Subcutaneous adipose tissue (tissue), 4 donors: Measurements from ENCODE around the gene DNAH11. TPM values are rescaled to one million over a fixed set of nuclear protein-coding genes. Genes with fewer than 3 reads are reported as not detected.

ENCODE experiments used
- total RNA-seq, 4 donors: library from RNA; depleted of rRNA; stranded (reverse); fragments of >200 nt; gene quantifications; one replicate each; pipeline ENCODE4 v1.1.0, GENCODE V29; 2016
- TF ChIP-seq, protein P1 (sequence below): fragments of 450-650 bp; IDR thresholded peaks from one replicate; pipeline ENCODE4 v1.5.1; 2016; ENCODE audit warnings: low read depth, mild to moderate bottlenecking, control low read depth, antibody characterized with exemption, moderate library complexity

DNAH11 gene
- total RNA-seq, 4 donors from 2014 or later, result 0.16 to 2.6 (median 0.86) TPM

DNA sequence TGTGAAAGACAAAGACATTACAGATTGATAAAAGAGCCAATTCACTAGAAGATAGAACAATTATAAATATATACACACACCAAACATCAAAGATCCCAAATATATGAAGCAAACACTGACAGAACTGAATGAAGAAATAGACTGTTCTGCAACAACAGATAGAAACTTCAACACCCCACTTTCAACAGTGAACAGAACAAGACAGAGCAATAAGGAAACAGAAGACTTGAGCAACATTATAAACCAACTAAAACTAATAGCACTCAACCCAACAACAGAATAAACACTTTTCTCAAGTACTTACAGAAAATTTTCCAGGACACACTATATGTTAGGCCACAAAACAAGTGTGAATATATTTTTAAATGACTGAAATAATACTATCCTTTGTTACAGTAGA is 392.0 kb downstream of the DNAH11 start:
- TF ChIP-seq, protein P1, sequence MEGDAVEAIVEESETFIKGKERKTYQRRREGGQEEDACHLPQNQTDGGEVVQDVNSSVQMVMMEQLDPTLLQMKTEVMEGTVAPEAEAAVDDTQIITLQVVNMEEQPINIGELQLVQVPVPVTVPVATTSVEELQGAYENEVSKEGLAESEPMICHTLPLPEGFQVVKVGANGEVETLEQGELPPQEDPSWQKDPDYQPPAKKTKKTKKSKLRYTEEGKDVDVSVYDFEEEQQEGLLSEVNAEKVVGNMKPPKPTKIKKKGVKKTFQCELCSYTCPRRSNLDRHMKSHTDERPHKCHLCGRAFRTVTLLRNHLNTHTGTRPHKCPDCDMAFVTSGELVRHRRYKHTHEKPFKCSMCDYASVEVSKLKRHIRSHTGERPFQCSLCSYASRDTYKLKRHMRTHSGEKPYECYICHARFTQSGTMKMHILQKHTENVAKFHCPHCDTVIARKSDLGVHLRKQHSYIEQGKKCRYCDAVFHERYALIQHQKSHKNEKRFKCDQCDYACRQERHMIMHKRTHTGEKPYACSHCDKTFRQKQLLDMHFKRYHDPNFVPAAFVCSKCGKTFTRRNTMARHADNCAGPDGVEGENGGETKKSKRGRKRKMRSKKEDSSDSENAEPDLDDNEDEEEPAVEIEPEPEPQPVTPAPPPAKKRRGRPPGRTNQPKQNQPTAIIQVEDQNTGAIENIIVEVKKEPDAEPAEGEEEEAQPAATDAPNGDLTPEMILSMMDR, result no peak

DNA sequence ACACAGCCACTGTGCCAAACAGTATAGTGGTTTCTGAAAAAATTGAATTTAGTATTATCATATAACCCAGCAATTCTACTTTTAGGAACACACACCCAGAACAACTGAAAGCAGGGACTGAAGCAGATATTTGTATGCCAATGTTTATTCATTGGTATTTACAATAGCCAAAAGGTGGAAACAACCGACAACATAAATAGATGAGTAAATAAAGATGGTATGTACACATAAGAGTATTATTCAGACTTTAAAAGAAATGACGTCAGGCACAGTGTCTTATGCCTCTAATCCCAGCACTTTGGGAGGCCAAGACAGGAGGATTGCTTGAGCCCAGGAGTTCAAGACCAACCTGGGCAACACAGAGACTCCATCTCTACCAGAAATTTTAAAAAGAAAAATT is 395.6 kb downstream of the DNAH11 start:
- TF ChIP-seq, protein P1, result no peak

DNA sequence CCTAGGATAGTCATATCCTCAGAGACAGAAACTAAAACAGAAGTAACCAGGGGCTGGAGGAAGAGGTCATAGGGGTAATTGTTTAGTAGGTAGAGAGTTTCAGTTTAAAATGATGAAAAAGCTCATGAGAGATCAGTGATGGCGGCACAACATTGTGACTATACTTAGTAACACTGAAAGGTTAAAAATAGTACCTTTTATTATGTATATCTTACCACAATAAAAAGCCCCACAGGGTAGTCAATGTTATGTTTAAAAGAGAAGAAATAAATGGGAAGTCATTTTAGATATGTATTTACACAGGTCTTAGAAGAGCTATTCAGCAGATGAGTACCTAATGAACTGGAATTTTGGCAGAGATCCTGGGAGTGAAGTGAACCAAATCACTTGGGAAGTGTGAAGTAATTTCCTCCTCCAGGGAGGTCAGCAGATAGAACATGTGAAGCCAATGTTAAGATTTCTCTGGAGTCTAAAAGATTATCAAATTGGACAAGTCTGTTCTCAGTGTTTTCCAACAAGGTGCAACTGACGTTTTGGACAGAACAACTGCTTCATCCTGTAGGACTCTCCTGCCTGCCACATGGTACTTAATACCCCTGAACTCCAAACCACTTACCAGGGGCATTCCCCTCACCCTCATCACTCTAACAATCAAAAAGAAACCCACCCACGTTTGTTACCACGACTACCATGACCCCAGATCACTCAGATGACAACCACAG is 396.5 kb downstream of the DNAH11 start:
- TF ChIP-seq, protein P1, result no peak

DNA sequence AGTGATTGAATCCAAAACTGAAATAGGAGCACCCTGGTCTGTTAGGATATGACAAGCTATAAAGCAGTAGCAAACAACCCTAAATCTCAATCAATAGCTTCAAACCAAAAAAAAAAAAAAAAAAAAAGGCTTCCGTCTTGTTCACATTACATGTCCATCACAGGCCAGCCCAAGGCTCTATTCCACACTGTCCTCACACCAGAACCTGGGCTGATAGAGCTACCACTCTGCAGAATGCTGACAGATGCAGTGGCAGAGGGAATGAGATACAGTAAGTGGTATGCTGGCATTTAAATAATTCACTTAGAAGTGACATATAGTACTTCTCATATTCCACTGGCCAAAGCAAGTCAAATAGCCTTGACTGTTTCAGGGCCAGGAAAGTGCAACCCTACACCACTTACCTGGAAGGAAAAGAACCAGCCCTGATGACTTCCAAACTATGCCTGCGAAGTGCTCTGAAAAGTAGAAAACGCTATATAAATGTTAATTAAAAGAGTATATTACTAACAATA is 397.1 kb downstream of the DNAH11 start:
- TF ChIP-seq, protein P1, result no peak

DNA sequence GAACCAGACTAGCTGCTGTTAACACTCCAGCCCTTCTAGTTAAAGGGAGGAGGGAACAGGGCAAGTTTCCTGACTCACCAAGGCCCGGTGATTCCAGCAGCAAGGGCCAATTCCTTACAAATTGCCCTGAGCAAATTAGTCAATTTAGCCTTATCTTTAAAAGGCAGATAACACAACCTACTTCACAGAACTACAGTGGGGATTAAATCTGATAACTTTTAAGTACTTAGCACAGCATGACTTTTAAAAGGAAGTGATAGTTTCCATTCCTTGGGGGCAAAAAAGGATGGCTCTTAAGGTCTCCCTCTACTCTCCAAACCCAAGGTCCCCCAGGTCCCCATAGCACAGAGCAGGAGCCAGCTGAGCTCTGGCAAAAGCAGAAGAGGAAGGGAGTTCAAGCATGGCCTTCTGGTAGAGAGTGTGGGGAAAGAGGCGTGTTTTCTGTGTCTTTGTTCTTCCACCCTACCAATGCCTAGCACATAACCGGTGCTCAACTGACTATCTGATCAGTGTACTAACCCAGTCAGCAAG is 398.8 kb downstream of the DNAH11 start:
- TF ChIP-seq, protein P1, result no peak

DNA sequence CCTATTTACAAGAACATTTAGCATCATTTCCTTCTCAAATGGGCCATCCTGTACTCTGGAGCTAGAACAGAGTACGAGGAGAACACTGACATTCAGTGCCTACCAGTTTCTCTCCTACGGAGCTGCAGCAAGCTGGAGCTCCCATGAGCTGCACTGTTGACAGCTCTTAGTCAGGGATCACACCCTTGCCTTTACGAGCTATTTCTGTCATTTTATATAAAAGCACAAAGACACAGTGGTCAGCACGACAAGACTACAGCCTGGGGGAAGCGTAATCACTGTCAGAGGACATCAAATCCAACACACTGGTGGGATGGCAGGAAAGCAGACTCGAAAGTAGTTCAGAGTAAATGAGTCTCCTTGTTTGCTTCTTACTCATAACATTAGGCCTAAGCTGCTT is 400.1 kb downstream of the DNAH11 start:
- TF ChIP-seq, protein P1, result no peak

DNA sequence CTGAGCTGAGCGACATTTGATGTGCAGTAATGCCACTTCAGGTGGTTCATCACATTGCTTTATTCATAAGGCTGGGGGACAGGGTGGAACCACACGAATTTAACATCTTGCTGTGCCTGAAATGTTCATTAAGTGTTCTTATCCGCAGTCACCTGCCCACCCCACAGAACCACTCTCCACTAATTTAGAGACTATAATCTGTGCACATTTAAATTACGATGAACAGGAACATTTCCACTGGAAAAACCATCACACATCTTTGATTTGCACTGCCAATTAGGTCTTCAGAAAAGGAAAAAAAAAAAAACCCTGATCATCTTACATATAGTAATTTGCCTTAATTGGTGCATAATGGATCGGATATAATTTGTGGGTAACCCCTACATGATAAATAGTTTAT is 400.6 kb downstream of the DNAH11 start:
- TF ChIP-seq, protein P1, result no peak
